Neutrophil (primary cell): ENCODE data around the gene SUSD6.
"Not testable (repeated sequence)": the region's sequence is repeated elsewhere in the genome, so short reads cannot be mapped to it uniquely, and the experiment has no call there.

Experiments
- H3K27ac ChIP-seq: fragments of 200-600 bp; sonication (generic); 2 replicates; pipeline ENCODE4 v1.5.1; 2016; ENCODE audit warnings: mild to moderate bottlenecking, moderate library complexity
- H3K27me3 ChIP-seq: fragments of 200-600 bp; sonication (generic); 2 replicates; pipeline ENCODE4 v1.6.0; 2016; ENCODE audit warnings: mild to moderate bottlenecking
- H3K36me3 ChIP-seq: fragments of 200-600 bp; sonication (generic); 2 replicates; pipeline ENCODE4 v1.5.1; 2017
- H3K4me1 ChIP-seq, 2 experiments: fragments of 200-600 bp in 1 of 2; sonication (generic) in 1 of 2; 1 replicate in 1 of 2; 2 replicates in 1 of 2; pipeline versions ENCODE4 v1.5.1 to v1.6.1; 2013 to 2016; ENCODE audit warnings: low read depth in 1 of 2, low read length in 1 of 2, mild to moderate bottlenecking in 1 of 2, moderate library complexity in 1 of 2; ENCODE audit not compliant: control insufficient read depth in 1 of 2, insufficient read depth in 1 of 2
- H3K4me3 ChIP-seq, 2 experiments: fragments of 200-600 bp in 1 of 2; sonication (generic) in 1 of 2; 1 replicate in 1 of 2; 2 replicates in 1 of 2; pipeline ENCODE4 v1.5.1; 2013 to 2016; ENCODE audit warnings: low read depth in 1 of 2, low read length in 1 of 2, mild to moderate bottlenecking in 1 of 2, moderate library complexity in 1 of 2
- H3K9me3 ChIP-seq: fragments of 200-600 bp; sonication (generic); 2 replicates; pipeline ENCODE4 v1.5.1; 2016
- CTCF ChIP-seq: fragments of 200-600 bp; sonication (generic); IDR thresholded peaks from 2 replicates; pipeline ENCODE4 v1.5.1; 2016; ENCODE audit warnings: antibody characterized with exemption

The SUSD6 gene

DNA sequence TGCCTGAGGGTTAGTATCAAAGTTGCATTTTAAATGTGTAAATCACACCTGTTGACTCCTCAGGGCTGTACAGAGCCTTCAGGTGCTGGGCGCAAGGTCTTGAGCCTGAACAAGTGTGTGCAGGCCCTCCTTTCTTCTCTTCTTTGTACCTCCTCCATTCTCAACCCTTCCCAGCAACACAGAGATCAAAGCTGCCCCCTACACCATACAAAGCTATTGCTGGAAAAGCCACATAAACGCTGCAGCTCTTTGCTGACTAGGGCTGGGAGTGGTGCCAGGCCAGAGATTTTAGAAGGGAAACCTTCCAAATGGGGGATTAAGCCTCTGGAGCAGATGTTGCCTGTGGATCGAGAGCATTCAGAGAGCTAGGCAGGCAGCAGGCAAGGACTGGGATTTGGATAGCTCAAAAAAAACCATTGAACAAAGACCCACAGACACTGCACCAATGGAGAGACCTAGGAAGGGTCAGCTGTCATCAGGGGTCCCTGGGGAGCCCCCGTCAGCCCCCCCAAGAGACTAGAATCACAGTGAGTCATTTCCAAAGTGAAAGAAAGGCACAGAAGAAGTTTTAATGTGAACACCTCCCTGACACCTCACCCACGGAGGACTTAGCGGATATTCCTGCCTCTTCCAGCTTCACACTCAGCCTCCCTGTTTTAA is 18.2 kb upstream of the SUSD6 start:
- Histone ChIP-seq H3K4me3 (no peak overlapping the region), H3K9me3 (no peaks in the 10 kb centered on the region), H3K27ac (no peak overlapping the region), H3K4me1 (no peaks in the 10 kb centered on the region), H3K27me3 (no peaks in the 10 kb centered on the region), H3K36me3 (no peaks in the 10 kb centered on the region)
- no peak for TF ChIP-seq CTCF

GRCh38 chr14:69594846-69595245 is 16.6 kb upstream of the SUSD6 start:
- TF ChIP-seq CTCF: no peak
- no peaks in the 10 kb centered on the region for H3K36me3 ChIP-seq
- H3K4me3 ChIP-seq: no peak overlapping the region
- H3K4me1 ChIP-seq: no peaks in the 10 kb centered on the region
- no peaks in the 10 kb centered on the region for H3K9me3 ChIP-seq
- no peaks in the 10 kb centered on the region for H3K27me3 ChIP-seq
- H3K27ac ChIP-seq: no peak overlapping the region

- no peaks in the 10 kb centered on the region for H3K36me3 ChIP-seq
- no peaks in the 10 kb centered on the region for H3K4me1 ChIP-seq
Observed at GRCh38 chr14:69595336-69595735, 16.1 kb upstream of the SUSD6 start.

DNA sequence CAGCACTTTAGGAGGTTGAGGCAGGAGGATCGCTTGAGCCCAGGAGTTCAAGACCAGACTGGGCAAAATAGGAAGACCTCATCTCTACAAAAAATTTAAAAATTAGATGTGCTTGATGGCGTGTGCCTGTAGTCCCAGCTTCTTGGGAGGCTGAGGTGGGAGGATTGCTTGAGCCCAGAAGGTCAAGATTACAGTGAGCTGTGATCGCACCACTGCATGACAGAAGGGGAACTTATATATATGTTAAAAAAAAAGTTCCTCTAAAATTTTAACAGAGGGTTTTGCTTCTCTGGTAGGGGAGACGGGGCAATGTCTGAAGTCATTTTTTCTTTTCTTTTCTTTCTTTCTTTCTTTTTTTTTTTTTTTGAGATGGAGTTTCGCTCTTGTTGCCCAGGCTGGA is 12.0 kb upstream of the SUSD6 start:
- not testable (repeated sequence) for H3K4me1 ChIP-seq, H3K9me3 ChIP-seq, H3K27me3 ChIP-seq, H3K36me3 ChIP-seq, H3K27ac ChIP-seq, H3K4me3 ChIP-seq

More at GRCh38 chr14:69595336-69595735, 16.1 kb upstream of the SUSD6 start:
- Histone ChIP-seq H3K4me3 (no peak overlapping the region), H3K27me3 (no peaks in the 10 kb centered on the region), H3K27ac (no peak overlapping the region), H3K9me3 (no peaks in the 10 kb centered on the region)
- TF ChIP-seq CTCF: no peak

- no peaks in the 10 kb centered on the region for H3K9me3 ChIP-seq
- H3K4me1 ChIP-seq: peaks cover 0 to 6% of the 10 kb centered on the region in 2 experiments
- no peak overlapping the region for H3K27ac ChIP-seq
- no peaks in the 10 kb centered on the region for H3K27me3 ChIP-seq
- no peak overlapping the region for H3K4me3 ChIP-seq
- no peaks in the 10 kb centered on the region for H3K36me3 ChIP-seq
- no peak for TF ChIP-seq CTCF
Observed at GRCh38 chr14:69600304-69600891, 11.0 kb upstream of the SUSD6 start.

- Histone ChIP-seq H3K27me3 (no peaks in the 10 kb centered on the region), H3K4me1 (peaks cover 6 to 9% of the 10 kb centered on the region in 2 experiments), H3K36me3 (no peaks in the 10 kb centered on the region), H3K27ac (no peak overlapping the region), H3K4me3 (no peak overlapping the region), H3K9me3 (no peaks in the 10 kb centered on the region)
- no peak for TF ChIP-seq CTCF
Observed at GRCh38 chr14:69605738-69606137, 5.7 kb upstream of the SUSD6 start.
